ENCODE results near the gene ARFGAP1. TPM values are rescaled to one million over a fixed set of nuclear protein-coding genes. Genes with fewer than 3 reads are reported as not detected.

Gene ARFGAP1
- total RNA-seq, 3 donors from 2014 or later = 76.5 to 85.8 (median 82.4) TPM

GRCh38 chr20:63330084-63330760 lies 57.6 kb downstream of the ARFGAP1 start:
- Histone ChIP-seq H3K9me3 (no peaks in the 10 kb centered on the region), H3K4me1 (ENCODE audit: low read depth) (no peaks in the 10 kb centered on the region), H3K36me3 (ENCODE audit: low read depth) (no peaks in the 10 kb centered on the region), H3K4me3 (no peak overlapping the region)
- ATAC-seq = no peak
- intact Hi-C loops (cut with DNase I, micrococcal nuclease) = no loop called here
- no peak for TF ChIP-seq CTCF (IDR thresholded peaks at IDR 0.05)
- peak in 1 of 3 donors; percentile 31 for DNase-seq

- H3K9me3 ChIP-seq = no peaks in the 10 kb centered on the region
- intact Hi-C loops (cut with DNase I, micrococcal nuclease) = no loop called here
- H3K4me1 ChIP-seq (ENCODE audit: low read depth) = no peaks in the 10 kb centered on the region
- peak; percentile 20 for ATAC-seq
- H3K4me3 ChIP-seq = no peak overlapping the region
- no peaks in the 10 kb centered on the region for H3K36me3 ChIP-seq (ENCODE audit: low read depth)
- DNase-seq = peak in 1 of 3 donors; percentile 35
- no peak for TF ChIP-seq CTCF (IDR thresholded peaks at IDR 0.05)
Measured at GRCh38 chr20:63330940-63331339, 58.3 kb downstream of the ARFGAP1 start.

- no peaks in the 10 kb centered on the region for H3K36me3 ChIP-seq (ENCODE audit: low read depth)
- H3K4me3 ChIP-seq = no peak overlapping the region
- H3K9me3 ChIP-seq = no peaks in the 10 kb centered on the region
- intact Hi-C loops (cut with DNase I, micrococcal nuclease) = no loop called here
- TF ChIP-seq CTCF (IDR thresholded peaks at IDR 0.05) = no peak
- ATAC-seq (no peak), DNase-seq (no peak)
- no peaks in the 10 kb centered on the region for H3K4me1 ChIP-seq (ENCODE audit: low read depth)
Measured at GRCh38 chr20:63331741-63332400, 59.3 kb downstream of the ARFGAP1 start.

GRCh38 chr20:63332488-63333240 lies 60.1 kb downstream of the ARFGAP1 start:
- Histone ChIP-seq H3K36me3 (ENCODE audit: low read depth) (no peaks in the 10 kb centered on the region), H3K9me3 (no peaks in the 10 kb centered on the region), H3K4me1 (ENCODE audit: low read depth) (no peaks in the 10 kb centered on the region), H3K4me3 (no peak overlapping the region)
- intact Hi-C loops (cut with DNase I, micrococcal nuclease) = no loop called here
- ATAC-seq (no peak), DNase-seq (peak in 1 of 3 donors; percentile 40)
- TF ChIP-seq CTCF (IDR thresholded peaks at IDR 0.05) = no peak

GRCh38 chr20:63333241-63333836 lies 60.7 kb downstream of the ARFGAP1 start:
- H3K9me3 ChIP-seq = no peaks in the 10 kb centered on the region
- no peak for TF ChIP-seq CTCF (IDR thresholded peaks at IDR 0.05)
- H3K4me1 ChIP-seq (ENCODE audit: low read depth) = no peaks in the 10 kb centered on the region
- intact Hi-C loops (cut with DNase I, micrococcal nuclease) = no loop called here
- no peak for ATAC-seq
- H3K4me3 ChIP-seq = no peak overlapping the region
- H3K36me3 ChIP-seq (ENCODE audit: low read depth) = no peaks in the 10 kb centered on the region
- peak in 1 of 3 donors; percentile 37 for DNase-seq
